Activated CD4-positive, alpha-beta T cell treated with anti-CD3 and anti-CD28 coated beads, Interleukin-2, amount 10 ng/mL, durations not matched to agents 24 days and 14 days (primary cell): ENCODE results near the gene GMPR. TPM values are rescaled to one million over a fixed set of nuclear protein-coding genes. Genes with fewer than 3 reads are reported as not detected.
"Not testable (repeated sequence)": the region's sequence is repeated elsewhere in the genome, so short reads cannot be mapped to it uniquely, and the experiment has no call there.

ENCODE experiments used
- DNase-seq: peaks from one replicate; pipeline ENCODE4 v3.0.0; 2022
- H3K27ac Mint-ChIP-seq: one replicate; pipeline ENCODE4 v1.8.0; 2022; ENCODE audit warnings: mild to moderate bottlenecking, mixed read lengths
- H3K27me3 Mint-ChIP-seq: one replicate; pipeline ENCODE4 v1.8.0; 2022; ENCODE audit warnings: mixed read lengths
- H3K36me3 Mint-ChIP-seq: one replicate; pipeline ENCODE4 v1.8.0; 2022; ENCODE audit warnings: low read depth, mild to moderate bottlenecking, mixed read lengths
- H3K4me1 Mint-ChIP-seq: one replicate; pipeline ENCODE4 v1.8.0; 2021; ENCODE audit warnings: mixed read lengths
- H3K4me3 Mint-ChIP-seq: one replicate; pipeline ENCODE4 v1.8.0; 2022; ENCODE audit warnings: mild to moderate bottlenecking, moderate library complexity, mixed read lengths
- H3K9me3 Mint-ChIP-seq: one replicate; pipeline ENCODE4 v1.8.0; 2021; ENCODE audit warnings: mixed read lengths
- intact Hi-C: fragments of 100-400 bp; cut with micrococcal nuclease; formaldehyde crosslinking; loops from one replicate; pipeline ENCODE4 v1.15.1; 2023
- total RNA-seq: library from RNA; stranded (reverse); gene quantifications from 2 replicates; pipeline ENCODE4 v1.2.3, GENCODE V29; 2022

GMPR gene
- total RNA-seq, 1 donor from 2014 or later = 1.0 TPM

DNA sequence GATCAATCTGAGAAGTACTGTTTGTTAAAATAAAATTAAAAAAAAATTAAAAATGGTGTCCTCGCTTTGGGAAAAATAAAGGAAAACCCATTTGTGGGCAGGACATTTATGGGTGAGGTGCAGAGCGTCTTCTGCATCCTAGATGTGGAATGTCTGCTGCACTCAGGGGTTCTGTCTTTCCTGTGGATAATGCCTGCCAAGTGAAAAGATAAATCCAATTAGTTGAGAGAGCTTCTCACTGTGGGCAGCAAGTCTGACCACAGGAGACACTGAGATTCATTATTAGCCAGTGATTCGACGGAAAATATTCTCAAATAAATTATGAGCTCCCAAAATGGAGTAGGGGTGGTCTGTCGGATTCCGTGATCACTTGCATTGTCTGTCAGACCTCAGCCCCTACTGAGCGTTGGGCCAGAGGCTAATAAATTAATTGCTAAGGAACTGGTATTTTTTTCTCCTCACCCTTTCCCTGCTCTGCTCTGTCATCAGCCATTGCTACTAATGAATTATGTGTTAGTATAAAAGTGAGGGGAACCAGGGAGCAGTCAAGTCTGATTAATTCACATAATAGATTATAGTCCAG is 10.0 kb downstream of the GMPR start:
- Mint-ChIP-seq H3K4me3 (no peak overlapping the region), H3K27me3 (no peaks in the 10 kb centered on the region), H3K9me3 (no peaks in the 10 kb centered on the region), H3K36me3 (no peaks in the 10 kb centered on the region), H3K4me1 (peaks cover 4% of the 10 kb centered on the region), H3K27ac (no peak overlapping the region)
- intact Hi-C loops = no loop called here
- DNase-seq = no peak

DNA sequence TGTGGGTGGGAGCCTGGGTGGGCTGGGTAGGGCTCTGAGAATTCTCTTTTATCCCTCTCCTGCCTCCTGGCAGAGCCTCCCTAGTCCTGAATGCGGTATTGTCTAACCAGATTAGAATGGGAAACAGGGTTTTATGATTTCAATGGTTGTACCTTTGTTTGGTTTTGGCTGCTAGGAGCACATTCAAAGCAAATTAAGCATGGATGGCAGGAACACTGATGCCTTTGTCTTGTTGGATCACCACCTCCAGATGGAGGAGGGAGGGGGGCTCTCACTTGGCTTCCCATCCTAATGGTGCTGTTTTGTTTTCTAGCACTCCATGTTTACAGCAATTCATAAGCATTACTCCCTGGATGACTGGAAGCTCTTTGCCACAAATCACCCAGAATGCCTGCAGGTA is 11.6 kb downstream of the GMPR start:
- no peaks in the 10 kb centered on the region for H3K27me3 Mint-ChIP-seq
- H3K4me3 Mint-ChIP-seq = no peak overlapping the region
- no peaks in the 10 kb centered on the region for H3K9me3 Mint-ChIP-seq
- no peaks in the 10 kb centered on the region for H3K36me3 Mint-ChIP-seq
- no peak for DNase-seq
- peaks cover 4% of the 10 kb centered on the region for H3K4me1 Mint-ChIP-seq
- intact Hi-C loops = no loop called here
- no peak overlapping the region for H3K27ac Mint-ChIP-seq

DNA sequence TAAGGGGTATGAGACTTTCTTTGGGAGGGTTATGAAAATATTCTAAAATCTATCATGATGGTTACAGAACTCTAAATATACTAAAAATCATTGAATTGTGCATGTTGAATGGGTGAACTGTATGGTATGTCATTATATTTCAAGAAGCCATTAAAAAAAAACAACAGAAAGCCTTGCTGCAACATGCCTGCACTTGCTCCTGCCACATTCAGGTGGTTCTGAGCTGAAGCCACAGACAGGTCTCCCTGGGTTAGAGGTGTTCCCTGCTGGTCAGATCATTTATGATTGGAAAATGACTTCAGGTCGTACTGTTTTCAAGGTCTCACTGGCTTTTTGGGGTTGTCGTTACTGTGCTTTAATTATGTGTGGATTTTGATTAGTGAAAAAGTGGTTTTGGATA is 13.3 kb downstream of the GMPR start:
- no peaks in the 10 kb centered on the region for H3K9me3 Mint-ChIP-seq

DNA sequence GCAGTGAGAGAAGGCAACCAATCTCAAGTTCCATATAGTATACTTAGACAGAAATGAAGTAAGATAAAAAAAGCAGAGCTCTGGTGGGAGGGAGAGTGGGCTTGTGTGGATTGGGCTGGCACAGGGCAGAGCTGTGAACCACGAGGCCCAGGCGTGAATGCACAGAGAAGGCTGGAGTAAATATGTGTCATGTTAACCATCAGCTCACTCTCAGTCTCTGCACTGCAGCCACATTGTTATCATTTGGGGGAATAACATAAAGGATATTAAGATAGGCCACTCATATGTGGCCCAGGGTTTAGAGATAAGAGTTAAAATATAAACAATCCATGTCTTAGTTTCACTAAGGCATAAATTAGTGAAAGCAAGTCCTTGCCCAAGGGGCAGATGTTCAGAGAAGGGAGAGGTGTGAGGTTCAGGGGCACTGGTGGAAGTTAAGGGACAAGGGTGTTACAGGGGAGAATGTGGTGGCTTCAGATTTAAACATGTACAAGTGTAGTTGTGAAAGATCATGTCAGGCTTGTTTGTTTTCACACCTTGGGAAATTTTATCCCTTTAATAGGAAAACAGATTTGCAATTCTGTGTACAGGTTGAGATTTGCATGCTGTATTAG is 14.4 kb downstream of the GMPR start:
- no peak for DNase-seq
- Mint-ChIP-seq H3K27me3 (no peaks in the 10 kb centered on the region), H3K36me3 (no peaks in the 10 kb centered on the region), H3K9me3 (no peaks in the 10 kb centered on the region), H3K27ac (no peak overlapping the region), H3K4me3 (no peak overlapping the region), H3K4me1 (peaks cover 4% of the 10 kb centered on the region)
- intact Hi-C loops = no loop called here

More for the DNA sequence above, 13.3 kb downstream of the GMPR start:
- Mint-ChIP-seq H3K36me3 (no peaks in the 10 kb centered on the region), H3K27ac (no peak overlapping the region), H3K4me3 (no peak overlapping the region), H3K27me3 (no peaks in the 10 kb centered on the region), H3K4me1 (peaks cover 4% of the 10 kb centered on the region)
- no peak for DNase-seq
- intact Hi-C loops = no loop called here

DNA sequence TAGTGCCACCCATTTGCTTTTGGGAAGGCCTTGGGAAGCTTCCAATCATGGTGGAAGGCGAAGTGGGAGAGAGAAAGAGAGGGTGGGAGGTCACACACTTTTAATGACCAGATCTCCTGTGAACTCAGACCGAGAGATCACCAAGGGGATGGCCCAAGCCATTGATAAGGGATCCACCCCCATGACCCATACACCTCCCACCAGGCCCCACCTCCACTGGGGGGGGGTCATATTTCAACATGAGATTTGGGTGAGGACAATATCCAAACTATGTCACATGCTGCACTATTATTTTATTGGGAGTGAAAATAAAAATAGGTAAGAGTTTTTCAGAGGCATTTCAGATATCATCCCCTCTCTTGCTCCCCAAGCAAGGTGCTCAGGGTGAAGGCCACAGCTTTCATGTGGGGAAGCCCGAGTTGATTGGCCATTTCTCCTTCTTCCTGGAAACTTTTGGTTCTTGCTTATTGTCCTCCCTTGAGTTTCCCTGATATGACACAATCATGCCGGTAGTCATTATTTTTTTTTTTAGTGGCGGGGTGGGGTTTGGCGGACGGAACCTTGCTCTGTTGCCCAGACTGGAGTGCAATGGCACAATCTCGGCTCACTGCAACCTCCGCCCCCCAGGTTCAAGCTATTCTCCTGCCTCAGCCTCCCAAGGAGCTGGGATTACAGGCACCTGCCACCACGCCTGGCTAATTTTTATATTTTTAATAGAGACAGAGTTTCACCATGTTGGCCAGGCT is 15.2 kb downstream of the GMPR start:
- H3K27ac Mint-ChIP-seq = no peak overlapping the region
- no peaks in the 10 kb centered on the region for H3K27me3 Mint-ChIP-seq
- no peaks in the 10 kb centered on the region for H3K36me3 Mint-ChIP-seq
- no peak for DNase-seq
- peaks cover 4% of the 10 kb centered on the region for H3K4me1 Mint-ChIP-seq
- no peaks in the 10 kb centered on the region for H3K9me3 Mint-ChIP-seq
- no peak overlapping the region for H3K4me3 Mint-ChIP-seq
- intact Hi-C loops = no loop called here

DNA sequence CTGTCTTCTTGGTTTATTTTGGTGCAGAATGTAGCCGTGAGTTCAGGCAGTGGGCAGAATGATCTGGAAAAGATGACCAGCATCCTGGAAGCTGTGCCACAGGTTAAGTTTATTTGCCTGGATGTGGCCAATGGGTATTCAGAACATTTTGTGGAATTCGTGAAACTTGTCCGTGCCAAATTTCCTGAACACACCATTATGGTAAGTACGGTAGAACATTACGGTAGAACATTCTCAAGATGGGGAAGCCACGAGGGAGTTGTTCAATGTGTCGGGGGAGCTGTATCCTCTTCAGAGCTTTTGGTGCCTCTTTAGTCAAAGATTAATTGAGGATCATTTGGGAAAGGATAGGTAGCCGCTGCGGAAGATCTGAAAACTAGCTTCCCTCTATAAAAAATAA is 16.1 kb downstream of the GMPR start:
- Mint-ChIP-seq H3K27ac (no peak overlapping the region), H3K27me3 (no peaks in the 10 kb centered on the region), H3K4me3 (no peak overlapping the region), H3K36me3 (no peaks in the 10 kb centered on the region), H3K4me1 (peaks cover 4% of the 10 kb centered on the region), H3K9me3 (no peaks in the 10 kb centered on the region)
- no peak for DNase-seq
- intact Hi-C loops = no loop called here

DNA sequence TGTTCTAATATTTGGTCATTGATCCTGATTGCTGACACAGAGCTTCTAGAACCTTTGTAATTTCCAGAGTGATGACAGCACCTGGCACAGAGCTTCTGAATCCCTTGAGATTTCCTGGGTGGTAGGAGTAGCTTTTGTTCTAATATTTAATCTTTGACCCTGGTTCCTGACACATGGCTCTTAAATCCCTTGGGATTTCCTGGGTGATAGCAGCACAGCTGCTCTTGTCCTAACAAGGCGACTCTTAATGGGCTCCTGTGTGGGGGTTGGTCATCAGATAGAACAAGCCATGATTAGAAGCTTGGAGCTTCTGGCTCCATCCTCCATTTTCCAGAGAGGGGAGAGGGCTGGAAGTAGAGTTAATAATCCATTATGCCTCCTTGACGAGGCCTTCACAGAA is 18.4 kb downstream of the GMPR start:
- no peaks in the 10 kb centered on the region for H3K36me3 Mint-ChIP-seq
- no peaks in the 10 kb centered on the region for H3K27me3 Mint-ChIP-seq
- peaks cover 4% of the 10 kb centered on the region for H3K4me1 Mint-ChIP-seq
- no peak overlapping the region for H3K27ac Mint-ChIP-seq
- intact Hi-C loops = no loop called here
- no peak for DNase-seq
- no peak overlapping the region for H3K4me3 Mint-ChIP-seq
- no peaks in the 10 kb centered on the region for H3K9me3 Mint-ChIP-seq

DNA sequence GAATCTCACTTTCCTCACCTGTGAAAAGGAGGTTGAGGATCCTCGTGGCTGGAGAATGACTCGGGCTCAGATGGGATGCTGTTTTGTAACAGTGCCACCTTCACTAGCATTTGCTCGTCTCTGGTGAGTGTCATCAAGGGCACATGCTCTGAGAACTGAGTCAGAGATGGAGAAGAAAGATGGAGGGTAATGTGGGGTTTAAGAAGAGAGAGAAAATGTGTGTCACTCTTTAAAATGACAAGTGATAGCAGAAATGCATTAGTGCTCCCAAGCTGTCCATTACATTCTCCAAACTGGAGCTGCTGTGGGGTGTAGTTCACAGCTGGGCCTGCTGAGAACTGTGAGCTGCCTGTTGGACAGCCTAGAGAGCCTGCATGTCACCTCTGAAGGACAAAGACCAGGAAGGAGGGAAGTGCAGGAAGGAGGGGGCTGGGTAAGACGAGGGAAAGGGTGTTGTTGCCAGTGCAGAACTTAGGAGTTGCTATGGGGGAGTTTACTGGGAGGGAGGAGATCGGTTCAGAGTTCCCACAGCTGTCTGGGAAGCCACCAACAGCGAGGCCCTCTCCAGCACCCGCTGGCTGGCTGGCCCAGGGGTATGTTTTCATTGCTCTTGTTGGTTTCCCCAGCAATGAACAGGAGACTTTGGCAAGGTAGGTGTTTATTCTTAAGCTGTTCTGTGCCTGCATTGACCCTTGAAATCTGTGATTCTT is 19.8 kb downstream of the GMPR start:
- peaks cover under 1% of the 10 kb centered on the region for H3K27me3 Mint-ChIP-seq

DNA sequence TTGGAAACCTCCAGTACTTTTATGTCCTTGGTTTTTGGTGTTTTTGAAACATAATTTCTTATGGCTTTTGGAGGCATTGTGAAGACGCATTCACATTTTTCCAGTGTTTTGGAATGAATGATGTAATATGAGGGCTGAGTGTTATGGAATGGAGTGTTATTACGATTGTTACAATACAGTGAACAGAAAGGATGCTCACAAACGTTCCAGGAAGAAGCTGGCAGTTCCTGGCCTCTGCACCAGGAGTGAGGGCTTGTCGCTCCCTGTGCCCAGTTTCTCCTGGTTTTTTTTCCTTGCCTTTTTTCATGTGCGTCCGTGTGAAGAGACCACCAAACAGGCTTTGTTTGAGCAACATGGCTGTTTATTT is 20.3 kb downstream of the GMPR start:
- Mint-ChIP-seq H3K9me3 (no peaks in the 10 kb centered on the region), H3K4me1 (no peaks in the 10 kb centered on the region), H3K27ac (no peak overlapping the region), H3K36me3 (no peaks in the 10 kb centered on the region), H3K4me3 (no peak overlapping the region), H3K27me3 (peaks cover 3% of the 10 kb centered on the region)
- intact Hi-C loops = no loop called here
- no peak for DNase-seq

More for the DNA sequence above, 19.8 kb downstream of the GMPR start:
- no peak for DNase-seq
- intact Hi-C loops = no loop called here
- H3K27ac Mint-ChIP-seq = no peak overlapping the region
- no peak overlapping the region for H3K4me3 Mint-ChIP-seq
- H3K4me1 Mint-ChIP-seq = no peaks in the 10 kb centered on the region
- no peaks in the 10 kb centered on the region for H3K36me3 Mint-ChIP-seq
- no peaks in the 10 kb centered on the region for H3K9me3 Mint-ChIP-seq

DNA sequence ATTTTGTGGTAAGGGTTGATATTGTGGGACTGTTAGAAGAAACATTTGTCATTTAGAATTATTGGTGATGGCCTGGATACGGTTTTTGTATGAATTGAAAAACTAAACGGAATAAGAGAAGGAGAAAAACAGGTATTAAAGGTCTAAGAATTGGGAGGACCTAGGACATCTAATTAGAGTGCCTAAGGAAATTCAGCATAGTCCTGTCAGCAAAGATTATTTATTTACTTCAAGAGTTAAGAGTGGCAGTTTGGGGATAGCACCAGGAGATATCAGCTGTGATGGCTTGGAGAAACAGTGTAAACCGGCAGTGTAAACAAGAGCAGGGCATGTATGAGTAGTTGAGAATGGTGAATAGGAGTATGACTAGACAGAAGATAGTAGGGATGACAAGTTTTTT is 21.2 kb downstream of the GMPR start:
- H3K4me1 Mint-ChIP-seq, H3K36me3 Mint-ChIP-seq, H3K4me3 Mint-ChIP-seq, H3K27me3 Mint-ChIP-seq, H3K27ac Mint-ChIP-seq, intact Hi-C loops, DNase-seq, H3K9me3 Mint-ChIP-seq: not testable (repeated sequence)

DNA sequence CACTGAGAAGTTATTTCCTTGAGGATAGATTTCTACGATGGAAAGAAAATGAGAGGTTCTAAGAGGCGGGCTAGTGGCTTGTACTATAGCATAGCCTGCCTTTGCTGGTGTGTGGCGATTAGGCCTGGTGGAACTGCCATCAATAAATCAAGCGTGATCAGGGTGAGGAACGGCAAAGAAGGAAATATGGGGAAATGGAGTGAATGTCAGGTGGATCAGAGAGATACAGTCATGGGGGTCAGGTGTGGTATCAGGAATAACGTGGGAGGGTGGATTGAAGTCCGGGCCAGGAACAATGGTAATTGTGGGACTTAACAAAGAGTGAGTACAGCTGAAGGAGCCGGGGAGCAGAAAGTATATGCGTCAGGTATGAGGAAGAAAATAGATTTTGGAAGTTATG is 22.2 kb downstream of the GMPR start:
- H3K36me3 Mint-ChIP-seq, DNase-seq, H3K9me3 Mint-ChIP-seq, H3K4me1 Mint-ChIP-seq, H3K27ac Mint-ChIP-seq, intact Hi-C loops, H3K27me3 Mint-ChIP-seq, H3K4me3 Mint-ChIP-seq: not testable (repeated sequence)

DNA sequence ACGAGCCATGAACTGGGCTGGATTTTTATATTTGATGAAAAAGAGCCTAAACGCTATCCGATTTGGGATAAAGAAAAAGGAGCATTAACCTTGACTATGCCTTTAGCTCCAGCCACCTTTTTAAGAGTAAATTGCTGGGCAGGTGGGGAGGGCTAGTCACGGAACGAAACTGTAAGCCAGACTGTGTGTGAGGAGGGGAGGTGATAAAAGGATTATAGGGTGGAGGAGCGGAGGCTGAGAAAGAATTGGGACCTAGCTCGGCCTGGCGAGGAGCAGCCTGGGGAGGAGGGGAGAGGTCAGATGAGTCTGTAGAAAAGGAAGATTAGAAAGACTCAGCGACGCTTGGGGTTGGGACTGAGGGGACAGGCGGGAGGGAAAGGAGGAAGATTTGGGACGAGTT is 24.4 kb downstream of the GMPR start:
- intact Hi-C loops, H3K27ac Mint-ChIP-seq, H3K4me3 Mint-ChIP-seq, H3K9me3 Mint-ChIP-seq, H3K27me3 Mint-ChIP-seq, H3K4me1 Mint-ChIP-seq, H3K36me3 Mint-ChIP-seq, DNase-seq: not testable (repeated sequence)

DNA sequence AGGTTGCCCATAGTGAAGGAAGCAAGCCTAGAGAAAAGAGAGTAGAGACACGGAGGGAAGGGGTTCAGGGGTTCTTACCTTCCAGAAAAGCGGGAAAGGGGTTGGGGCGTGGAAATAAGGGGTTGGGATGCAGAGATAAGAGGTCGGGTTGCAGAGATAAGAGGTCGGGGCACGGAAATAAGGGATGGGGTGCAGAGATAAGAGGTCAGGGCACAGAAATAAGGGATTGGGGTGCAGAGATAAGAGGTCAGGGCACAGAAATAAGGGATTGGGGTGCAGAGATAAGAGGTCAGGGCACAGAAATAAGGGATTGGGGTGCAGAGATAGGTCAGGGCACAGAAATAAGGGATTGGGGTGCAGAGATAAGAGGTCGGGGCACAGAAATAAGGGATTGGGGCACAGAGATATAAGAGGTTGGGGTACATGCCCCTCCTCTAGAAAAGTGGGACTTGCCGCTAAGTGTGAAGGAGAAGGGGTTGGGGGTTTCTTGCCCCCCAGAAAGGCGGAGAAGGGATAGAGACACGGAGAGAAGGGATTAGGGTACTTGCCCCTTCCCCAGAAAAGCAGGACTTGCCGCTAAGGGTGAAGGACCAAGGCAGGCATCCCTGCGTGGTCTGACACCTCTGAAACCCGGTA is 25.2 kb downstream of the GMPR start:
- DNase-seq, H3K4me1 Mint-ChIP-seq, intact Hi-C loops, H3K27ac Mint-ChIP-seq, H3K36me3 Mint-ChIP-seq, H3K4me3 Mint-ChIP-seq, H3K27me3 Mint-ChIP-seq, H3K9me3 Mint-ChIP-seq: not testable (repeated sequence)

DNA sequence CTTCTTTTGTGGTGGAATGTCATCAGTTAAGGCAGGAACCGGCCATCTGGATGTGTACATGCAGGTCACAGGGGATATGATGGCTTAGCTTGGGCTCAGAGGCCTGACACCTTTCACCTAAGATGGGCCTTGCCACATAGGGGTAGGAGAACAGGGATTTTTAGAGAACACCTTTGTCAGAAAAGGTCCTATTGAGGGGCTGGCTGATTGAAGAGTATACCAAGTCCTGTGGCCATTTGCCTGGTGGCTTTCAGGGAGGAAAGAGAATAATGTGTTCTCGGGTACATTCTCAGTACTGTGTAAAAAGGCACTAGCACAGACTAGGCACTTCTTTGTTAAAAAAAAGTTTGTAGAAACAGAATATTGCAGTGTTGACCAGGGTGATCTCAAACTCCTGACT is 26.4 kb downstream of the GMPR start:
- intact Hi-C loops = loop anchor here (1.0 kb wide), 1 partner anchor 44 kb away; no protein-coding TSS in a partner anchor
- H3K27me3 Mint-ChIP-seq = peaks cover 3% of the 10 kb centered on the region
- H3K9me3 Mint-ChIP-seq = no peaks in the 10 kb centered on the region
- H3K4me3 Mint-ChIP-seq = no peak overlapping the region
- no peaks in the 10 kb centered on the region for H3K36me3 Mint-ChIP-seq
- H3K4me1 Mint-ChIP-seq = no peaks in the 10 kb centered on the region
- DNase-seq = no peak
- H3K27ac Mint-ChIP-seq = no peak overlapping the region
